ENCODE data around the gene C14orf93.

The C14orf93 gene

DNA sequence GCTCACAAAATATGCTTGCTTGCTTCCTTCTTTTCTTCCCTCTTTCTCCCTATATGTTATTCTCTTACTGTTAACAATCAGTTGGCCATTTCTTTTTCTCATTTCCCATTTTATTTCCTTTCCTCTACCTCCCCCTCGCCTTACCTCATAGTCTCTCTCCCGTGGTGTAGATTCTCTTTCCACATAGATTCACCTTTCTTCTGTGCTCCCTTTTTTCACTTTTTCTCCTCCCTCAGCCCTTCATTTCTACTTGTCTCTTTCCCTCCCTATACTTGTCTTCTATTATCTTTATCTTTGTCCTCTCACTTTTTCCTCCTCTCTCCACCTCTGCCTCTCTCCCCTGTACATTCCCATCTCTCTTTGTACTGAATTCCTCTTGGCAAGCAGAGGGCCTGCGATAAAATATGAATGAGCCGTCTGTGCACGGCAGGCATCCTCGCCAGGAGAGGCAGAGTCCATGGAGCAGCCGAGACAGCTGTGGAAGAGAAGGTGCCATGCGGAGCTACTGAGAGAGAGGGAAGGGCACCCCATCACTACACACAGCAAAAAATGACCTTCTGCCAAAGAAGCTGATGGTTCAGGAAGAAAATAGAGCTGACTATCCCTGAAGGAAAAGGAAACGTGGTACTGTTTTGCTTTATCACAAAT is 12.1 kb downstream of the C14orf93 start:
- DNase-seq (ENCODE audit: extremely low spot score, insufficient read length, low read depth) = no peak
- no peak for FAIRE-seq

DNA sequence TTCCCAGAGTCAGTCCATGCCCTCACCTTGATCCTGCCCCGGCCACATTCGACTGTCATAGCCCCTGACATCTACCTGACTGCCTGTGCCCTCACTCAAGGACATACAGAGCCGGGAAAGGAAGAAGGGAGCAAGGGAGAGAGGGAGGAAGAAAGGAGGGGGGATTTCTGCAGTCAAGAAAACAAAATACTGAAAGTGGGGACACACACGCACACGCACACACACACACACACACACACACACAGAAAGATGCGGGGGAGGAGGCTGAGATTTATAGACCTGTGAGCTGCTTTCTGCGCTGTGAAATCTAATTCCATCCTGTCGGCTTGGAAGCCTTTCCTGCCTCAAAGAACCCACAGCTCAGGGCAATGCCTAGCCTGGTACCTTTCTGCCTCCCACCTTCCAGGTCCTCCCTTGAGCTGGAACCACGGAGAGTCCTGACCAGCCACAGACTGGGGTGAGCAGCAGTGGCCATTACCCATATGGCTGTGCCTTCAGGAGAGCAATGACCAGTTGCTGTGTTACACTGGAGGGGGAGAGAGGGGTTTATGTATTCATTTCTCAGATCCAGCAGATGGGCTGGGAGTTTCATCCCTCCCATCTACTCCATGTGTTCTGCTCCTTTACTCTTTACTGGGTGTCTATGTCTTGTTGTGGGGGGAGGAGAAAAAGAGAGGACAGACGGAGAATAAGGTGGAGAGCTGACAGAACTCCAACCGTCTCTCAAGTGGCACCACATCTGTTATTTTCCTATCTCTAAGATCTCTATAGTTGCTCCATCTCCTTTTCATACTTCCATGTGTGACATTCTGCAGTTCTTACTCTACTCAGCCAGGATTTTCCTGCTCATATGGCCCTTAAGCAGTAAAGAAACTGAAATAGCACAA is 12.9 kb downstream of the C14orf93 start:
- FAIRE-seq (no peak), DNase-seq (ENCODE audit: extremely low spot score, insufficient read length, low read depth) (no peak)

DNA sequence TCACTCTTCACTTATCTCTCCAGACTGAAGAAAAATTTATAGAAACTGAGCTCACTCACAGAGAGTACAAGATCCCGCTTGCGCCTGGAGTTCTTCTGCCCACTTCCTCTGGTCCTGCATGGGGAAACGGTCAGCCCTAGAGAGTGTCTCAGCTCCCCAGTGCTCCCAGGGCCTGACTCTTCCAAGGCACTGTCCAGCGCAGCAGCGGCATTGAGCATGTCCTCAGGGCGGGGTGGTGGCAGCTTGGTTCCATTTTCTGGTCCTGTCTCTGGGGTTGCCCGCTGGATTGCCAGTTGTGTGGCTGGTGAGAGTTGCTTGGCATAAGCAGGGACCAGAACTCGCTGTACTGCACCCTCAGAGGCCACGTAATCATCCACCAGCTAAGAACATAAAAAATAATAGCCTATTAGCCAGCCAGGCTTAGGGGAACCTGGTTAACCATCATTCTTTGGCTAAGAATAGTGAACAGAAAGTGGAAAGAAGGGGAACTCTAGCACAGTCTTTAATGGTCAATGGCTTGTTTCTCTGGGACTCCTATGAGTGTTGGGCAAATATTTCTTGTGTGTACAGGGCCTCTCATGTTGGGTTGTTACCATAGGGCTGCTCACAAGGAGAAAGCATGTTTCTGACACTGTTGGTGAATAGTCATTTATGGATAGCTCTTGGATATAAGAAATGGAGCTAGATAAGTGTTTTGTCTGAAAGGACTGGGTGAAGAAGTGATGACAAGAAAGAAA is 13.9 kb downstream of the C14orf93 start:
- DNase-seq (ENCODE audit: extremely low spot score, insufficient read length, low read depth) (no peak), FAIRE-seq (no peak)

DNA sequence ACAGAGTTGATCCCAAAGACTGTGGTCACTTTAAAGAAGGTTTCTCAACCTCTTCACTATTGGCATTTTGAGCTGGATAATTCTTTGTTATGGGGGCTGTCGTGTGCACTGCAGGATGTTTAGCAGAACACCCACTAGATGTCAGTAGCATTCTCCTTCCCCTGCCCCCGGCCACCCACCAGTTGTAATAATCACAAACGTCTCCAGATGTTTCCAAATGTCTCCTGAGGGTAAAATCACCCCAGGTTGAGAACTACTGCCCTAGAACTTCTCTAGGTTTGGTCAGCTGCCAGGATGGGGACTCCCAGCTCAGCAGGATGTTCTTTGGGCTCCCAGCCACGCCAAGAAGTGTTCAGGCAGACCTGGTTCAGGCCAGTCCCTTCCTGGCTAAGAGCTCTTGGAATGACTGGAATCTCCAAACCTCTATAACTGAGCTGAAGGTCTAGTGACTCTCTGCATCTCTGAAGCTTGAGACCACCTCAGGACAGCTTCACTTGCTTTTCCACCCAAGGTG is 15.1 kb downstream of the C14orf93 start:
- DNase-seq (ENCODE audit: extremely low spot score, insufficient read length, low read depth) (no peak), FAIRE-seq (no peak)

DNA sequence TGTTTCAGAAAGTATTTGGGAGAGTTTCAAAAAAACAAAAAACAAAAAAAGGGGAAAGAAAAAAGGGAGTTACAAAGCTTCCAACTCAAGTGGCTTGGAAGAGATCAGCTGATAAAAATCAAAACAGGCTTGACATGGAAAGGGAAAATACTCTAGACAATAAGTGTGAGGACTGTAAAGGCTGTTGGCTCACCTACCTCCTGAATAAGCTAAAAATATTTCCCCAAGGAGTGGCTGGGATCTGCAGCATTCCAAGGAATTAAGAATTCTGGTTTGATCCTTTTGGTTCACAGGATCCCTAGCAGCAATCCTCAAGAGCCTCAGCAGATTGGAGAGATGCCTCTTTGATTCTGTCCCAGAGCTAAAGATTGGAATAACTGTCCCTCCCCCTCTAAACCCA is 16.4 kb downstream of the C14orf93 start:
- FAIRE-seq (no peak), DNase-seq (ENCODE audit: extremely low spot score, insufficient read length, low read depth) (no peak)

DNA sequence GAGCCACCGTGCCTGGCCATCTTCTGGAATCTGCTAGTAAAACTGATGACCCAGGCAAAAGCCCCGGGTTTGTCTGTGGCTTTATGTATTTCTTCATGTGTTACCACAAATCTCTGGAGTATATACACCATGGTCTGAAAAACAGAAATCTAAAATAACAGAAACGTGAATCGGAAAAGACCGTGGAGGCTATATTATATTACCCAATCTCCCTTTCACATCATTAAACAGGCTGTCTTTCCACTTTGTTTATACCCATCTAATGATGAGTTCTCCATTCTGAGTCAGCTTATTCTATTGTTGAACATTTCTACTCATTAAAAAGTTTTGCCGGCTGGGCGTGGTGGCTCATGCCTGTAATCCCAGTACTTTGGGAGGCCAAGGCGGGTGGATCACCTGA is 18.1 kb downstream of the C14orf93 start:
- DNase-seq (ENCODE audit: extremely low spot score, insufficient read length, low read depth) (no peak), FAIRE-seq (no peak)

DNA sequence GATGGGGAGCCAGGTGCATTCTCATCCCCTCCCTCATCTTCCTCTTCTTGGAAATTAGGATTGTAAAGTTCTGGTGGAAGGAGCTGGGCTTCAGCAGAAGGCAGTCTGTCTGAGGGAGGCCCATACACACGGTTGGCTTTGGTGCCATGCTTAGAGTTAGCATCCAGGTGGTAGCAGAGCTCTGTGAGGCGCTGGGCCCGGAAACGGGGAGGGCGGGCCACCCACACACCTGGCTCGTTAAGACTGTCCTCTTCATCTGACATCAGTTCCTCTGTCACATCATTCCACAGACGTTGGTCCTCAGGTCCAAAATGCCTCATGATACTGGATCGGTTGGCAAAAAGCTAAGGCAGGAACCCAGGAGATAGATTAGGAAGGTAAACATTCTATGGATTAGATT is 22.7 kb downstream of the C14orf93 start:
- FAIRE-seq (no peak), DNase-seq (ENCODE audit: extremely low spot score, insufficient read length, low read depth) (no peak)

DNA sequence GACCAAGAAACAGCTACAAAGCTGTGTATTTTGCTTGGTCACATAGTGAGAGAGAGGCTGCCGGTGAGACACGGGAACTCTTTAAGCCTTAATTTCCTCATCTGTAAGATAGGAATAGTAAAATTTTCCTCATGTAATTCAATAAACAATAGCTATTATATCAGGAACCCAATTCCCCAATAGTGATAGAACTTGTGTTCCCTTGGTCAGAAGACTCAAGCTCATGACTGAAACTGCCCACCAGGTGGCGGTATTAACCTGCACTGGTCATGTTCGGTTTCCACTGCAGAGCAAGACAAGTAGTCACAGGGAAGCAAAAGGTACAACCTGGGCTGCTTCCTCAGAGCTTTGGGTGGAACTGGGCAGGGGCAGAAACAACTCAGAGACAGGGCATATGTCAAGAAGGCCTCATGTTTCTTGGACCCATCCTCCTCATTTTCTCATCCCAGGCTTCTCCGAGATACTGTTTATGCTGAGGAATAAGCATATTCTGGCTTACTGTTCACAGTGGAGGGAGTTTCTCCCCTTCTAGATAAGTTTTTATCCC is 23.4 kb downstream of the C14orf93 start:
- DNase-seq (ENCODE audit: extremely low spot score, insufficient read length, low read depth) (no peak), FAIRE-seq (peak; percentile 78)

DNA sequence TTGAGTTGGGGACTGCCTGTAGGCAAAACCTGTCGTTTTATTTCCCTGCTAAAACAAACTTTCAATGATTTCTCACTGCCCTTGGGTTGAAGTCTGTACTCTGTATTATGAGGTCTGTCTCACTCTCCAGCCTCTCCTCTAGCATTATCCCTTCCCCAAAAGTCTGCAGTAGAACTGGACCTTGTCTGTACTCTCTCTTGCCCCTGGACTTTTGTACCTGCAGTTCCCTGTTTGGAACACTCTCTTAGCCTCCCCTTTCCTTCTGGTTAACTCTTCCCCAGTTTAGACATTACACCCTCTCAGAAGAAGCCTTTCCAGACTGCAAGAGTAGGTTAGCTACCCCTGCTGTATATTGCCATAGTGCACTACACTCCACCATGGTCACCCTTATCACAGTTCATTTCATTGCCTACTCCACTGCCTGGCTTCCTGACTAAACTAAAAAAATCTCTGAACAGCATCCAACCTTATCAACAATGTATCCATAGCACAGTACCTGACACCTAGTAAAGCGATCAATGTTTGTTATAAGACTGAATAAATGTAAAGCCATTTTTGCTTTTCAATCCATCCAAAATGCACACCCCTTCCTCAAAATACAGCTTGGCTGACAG is 23.9 kb downstream of the C14orf93 start:
- FAIRE-seq (no peak), DNase-seq (ENCODE audit: extremely low spot score, insufficient read length, low read depth) (no peak)

DNA sequence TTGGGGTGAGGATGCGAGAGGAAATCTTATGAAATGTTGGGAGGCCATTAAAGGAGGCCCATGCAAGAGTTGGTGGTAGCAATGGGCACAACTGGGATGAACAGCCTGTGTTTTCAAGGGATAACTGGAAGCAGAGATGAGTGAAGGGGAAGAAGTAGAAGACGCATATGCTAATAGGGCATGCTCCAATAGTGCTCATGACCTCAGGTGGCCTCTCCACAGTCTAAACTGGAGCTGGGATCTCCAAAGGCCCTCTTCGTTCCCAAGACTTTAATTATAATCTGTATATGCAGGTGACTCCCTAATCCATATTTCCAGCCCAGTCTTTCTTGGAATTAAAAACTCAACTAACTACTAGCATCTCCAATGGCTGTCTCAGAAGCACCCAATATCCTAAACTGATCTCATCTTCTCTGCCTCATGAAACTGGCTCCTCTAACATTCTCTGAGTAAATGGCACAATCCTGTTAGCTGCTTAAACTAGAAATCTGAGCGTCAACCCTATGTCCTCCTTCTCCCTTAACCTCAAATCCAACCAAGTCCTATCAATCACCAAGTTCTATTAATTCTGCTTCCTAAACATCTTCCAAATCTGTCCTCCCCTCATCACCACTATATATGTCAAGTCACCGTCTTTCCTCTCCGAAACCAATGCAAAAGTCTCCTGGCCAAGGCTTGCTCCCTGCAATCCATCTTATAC is 24.8 kb downstream of the C14orf93 start:
- no peak for DNase-seq (ENCODE audit: extremely low spot score, insufficient read length, low read depth)
- no peak for FAIRE-seq

DNA sequence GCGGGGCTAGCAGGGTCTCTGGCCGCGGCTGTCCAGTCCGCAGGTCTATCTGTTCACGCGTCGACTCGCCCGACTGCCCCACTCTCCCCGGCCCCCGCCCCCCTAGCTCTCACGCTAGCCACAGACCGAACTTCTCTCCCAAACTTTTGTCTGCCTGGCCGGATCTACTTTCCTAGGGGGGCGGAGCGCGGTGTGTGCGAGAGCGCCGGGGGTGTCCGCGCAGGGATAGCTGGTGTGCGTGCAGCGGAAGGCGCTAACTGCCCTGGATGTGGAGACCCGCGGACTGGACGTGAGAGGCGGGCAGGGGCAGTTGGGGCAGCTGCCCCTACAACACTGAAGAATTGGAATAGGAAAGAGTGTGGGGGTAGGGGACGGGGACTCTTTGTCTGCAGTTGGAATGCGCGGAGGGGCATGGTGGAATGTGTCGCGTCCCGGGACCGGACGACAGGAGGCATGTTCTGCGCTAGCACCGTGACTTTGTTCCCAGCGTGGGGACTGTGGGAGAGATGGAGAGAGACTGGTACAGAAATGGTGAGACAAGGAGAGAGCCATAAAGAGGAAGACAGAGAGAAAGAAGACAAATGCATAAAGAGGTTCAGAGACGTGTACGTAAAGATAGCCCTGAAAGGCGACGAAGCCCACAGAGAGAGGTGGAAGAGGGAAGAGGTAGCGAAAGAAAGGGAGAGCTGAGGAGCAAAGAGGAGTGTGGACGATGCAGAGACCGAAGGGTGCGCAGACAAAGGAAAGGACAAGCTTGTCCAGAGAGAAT is 27.3 kb downstream of the C14orf93 start, which contains the start of gene AJUBA:
TSS of gene AJUBA (minus strand) at position 75 of the 769 bp plus-strand sequence. CDS start 285 bp downstream, outside the sequence.
- DNase-seq (ENCODE audit: extremely low spot score, insufficient read length, low read depth) (peak; percentile 77), FAIRE-seq (peak; percentile 68)

DNA sequence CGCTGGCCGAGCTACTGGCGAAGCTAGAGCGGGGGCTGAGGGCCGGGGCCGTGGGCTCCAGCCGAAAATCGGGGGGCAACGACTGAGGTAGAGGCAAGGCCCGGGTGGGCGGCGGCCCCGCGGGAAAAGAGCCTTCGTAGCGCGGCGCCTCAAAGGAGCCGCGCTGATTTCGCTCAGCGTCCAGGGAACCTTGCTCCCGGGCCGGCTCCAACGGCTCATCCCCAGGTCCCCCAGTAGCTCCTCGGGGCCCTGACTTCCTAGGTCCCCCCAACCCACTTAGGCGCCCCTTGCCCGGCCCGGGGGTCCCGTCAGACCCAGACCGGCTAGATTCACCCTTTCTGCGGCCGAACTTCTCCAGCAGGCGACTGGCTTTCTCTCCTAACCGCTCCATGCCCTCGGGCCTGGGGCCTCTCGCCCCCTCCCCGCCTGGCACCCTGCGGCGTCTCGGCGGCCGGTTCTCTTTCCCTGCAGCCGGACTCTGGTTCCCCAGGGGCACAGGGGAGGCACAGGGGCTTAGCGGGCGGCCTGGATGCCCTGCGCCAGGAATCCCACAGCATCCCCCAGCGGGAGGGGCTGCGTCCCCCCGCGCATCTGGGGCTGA is 28.0 kb downstream of the C14orf93 start:
- no peak for DNase-seq (ENCODE audit: extremely low spot score, insufficient read length, low read depth)
- no peak for FAIRE-seq

DNA sequence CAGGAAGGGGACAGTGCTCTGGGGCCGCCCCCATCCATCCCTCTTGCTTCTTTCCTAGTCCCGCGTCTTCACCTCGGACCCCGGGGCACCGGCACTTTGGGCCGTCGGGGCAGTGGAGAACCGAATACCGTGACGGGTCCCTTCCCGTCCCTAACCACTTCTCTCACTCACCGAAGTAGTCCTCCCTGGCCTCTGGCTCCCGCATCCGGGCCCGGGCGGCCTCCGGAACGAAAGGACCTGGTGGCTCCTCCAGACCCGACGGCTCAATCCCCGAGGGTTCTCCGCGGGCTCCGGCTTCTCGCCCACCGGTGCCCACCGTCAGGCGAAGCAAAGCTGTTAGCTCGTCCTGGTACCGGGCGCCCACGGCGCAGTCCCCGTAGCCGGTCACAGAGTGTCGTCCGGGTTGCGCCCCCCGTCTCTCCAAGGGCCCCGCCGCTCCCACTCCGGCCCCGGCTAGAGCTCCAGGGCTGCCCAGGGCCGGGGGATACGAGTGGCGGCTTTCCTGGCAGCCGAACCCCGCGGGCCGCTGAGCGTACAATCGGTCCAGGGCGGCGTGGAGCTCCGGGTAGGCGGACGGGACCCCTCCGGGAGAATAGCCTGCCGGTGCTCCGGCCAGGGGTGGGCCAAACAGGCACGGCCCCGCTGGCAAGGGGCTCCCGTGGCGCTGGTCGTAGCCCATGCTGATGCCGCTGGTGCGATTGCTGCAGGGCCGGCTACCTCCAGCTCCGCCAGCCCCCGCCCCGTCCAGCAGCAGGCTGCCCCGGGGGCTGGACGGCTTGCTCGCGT is 28.7 kb downstream of the C14orf93 start:
- DNase-seq (ENCODE audit: extremely low spot score, insufficient read length, low read depth) = no peak

DNA sequence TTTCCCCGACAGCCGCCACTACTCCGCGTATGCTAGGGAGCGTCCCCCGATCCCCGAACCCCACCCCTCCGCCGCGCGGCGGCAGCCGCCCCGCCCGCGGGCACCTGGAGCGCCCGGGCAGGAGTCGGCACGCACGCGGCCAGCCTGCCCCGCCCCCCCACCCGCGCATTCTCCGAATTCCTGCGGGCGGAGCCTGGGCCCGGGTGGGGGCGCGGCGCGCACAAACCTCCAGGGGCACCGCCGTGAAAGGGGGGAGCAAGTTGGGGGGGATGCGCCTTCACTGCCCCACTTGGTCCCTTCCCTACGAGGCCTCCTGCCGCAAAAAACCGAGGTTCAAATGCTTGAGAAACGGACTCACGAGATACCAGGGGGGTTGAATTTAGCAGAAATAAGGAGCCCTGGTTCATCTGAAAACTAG is 29.3 kb downstream of the C14orf93 start:
- no peak for DNase-seq (ENCODE audit: extremely low spot score, insufficient read length, low read depth)
- FAIRE-seq = no peak

More for the DNA sequence above, 28.7 kb downstream of the C14orf93 start:
- no peak for FAIRE-seq

DNA sequence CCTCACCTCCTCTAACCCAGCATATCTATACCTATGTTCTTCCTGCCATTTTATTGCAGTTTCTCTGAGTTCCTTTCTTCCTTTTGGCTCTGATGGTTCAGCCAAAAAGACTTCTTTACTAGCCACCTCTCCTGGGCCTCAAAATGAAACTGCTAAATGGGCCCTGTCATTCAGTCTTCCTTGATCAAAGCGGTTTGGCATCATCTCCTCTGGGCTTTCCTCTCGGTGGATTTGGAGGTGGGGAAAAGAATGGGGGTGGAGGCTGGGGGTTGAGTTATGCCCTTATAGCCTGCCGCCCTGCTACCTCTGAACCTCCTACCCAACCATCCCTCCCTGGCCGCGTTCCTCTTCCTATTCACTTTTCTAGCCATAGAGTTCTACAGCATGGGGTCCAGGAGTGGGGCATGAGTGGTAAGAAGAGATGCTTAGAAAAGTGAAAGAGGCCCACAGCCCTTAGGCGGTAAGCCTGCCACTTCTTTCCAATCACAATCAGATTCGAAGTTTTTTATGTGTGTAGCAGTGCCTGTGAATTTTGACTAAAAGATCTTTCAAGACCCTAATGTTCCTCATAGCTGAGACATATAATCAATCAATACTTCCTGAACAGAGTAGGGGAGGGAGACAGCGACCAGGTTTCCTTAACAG is 30.1 kb downstream of the C14orf93 start:
- no peak for DNase-seq (ENCODE audit: extremely low spot score, insufficient read length, low read depth)
- FAIRE-seq = no peak

DNA sequence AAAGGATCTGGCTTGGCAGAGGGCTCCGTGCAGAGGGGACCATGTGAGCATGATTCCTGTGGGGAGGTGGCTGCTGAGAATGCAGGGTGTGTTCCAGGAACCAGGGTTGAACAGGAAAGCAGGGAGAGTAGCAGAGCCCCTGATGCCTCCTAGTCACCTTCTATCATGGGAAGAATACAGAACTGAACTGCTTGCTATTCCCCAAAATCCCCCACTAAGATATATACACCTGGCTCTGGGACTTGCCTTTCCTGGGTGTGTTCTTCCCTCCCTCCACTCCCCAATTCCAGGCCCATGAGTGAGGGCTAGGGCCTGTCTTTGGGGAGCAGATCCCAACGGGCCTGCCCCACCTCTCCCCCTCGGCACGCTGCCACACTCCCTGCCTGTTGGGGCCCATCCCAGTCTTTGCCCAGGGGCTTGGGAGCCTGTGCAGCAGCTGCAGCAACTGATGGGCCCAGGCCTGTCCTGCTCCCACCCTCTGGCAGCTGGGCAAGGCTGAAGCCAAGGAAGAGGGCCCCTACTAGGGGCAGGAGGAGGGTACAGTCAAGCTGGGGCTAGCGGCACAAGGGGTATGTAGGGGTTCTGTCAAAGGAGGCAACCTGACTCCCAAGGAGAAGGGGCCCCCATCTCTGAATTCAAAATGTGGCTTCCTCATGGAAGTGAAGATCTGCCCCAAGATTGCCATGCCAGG is 30.8 kb downstream of the C14orf93 start:
- DNase-seq (ENCODE audit: extremely low spot score, insufficient read length, low read depth) (no peak), FAIRE-seq (no peak)

Measured in GM18507 (cell line).